ENCODE measurements around the gene CDK17. TPM values are rescaled to one million over a fixed set of nuclear protein-coding genes. Genes with fewer than 3 reads are reported as not detected.

The CDK17 gene
- total and polyA plus RNA-seq, 2 donors (not counting 1 experiment from before 2014, with no cell fraction given), result 50.0 to 109 TPM

DNA sequence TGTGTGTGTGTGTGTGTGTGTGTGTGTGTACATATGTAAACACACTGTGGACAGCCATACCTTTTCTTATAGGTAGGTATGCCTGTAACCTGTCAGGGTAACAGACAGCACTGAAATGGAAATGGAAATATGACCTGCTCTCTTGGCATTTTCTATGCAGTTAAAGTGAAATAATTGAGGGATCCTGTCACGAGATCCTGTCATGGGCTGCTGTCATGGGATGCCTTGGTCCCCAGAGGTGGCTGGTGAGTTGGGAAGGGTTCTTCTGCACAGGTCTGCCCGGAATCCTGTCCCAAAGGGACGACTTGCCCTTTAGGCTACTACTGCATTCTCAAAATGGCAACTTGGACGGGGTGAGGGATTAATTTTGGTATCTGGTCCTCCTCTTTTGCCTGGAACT is 158.8 kb downstream of the CDK17 start:
- TF ChIP-seq EZH2 (IDR thresholded peaks at IDR 0.05; ENCODE audit: low read length, missing control alignments) (no peak), CTCF (conservative IDR thresholded peaks at IDR 0.05 in 1 of 2, IDR thresholded peaks at IDR 0.05 in 1 of 2; ENCODE audit: low read depth in 1 of 2, low read length in 2 of 2) (no peak)

DNA sequence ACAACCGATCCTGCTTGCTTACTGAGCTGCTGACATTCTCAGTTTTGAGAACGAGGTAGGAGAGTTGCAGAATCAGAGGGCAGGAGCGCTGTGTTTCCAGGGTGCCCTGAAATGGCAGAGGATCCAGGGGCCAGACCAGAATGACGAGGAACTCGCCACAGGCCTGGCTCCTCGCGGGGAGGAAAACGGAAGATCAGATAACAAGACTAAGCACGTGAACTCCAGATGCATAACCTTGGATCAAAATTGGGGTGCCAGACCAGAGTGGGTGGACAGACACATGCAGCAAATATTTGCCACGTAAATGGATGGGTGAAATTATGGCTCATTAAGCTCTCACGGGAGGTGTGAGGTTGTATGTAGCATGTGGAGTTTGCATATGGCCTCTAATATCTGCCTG is 159.6 kb downstream of the CDK17 start:
- Histone ChIP-seq H3K9ac (ENCODE audit: insufficient read depth, low read length) (peak overlapping the region; percentile 2), H3K27me3 (ENCODE audit: control insufficient read depth, insufficient read depth, low read length) (no peaks in the 10 kb centered on the region), H2AFZ (ENCODE audit: low read length) (no peak overlapping the region), H3K4me3 (replicated peaks in 1 of 4; ENCODE audit: control extremely low read depth in 1 of 4, insufficient read depth in 1 of 4, low read depth in 3 of 4, low read length in 4 of 4) (no peak overlapping the region), H3K79me2 (ENCODE audit: control insufficient read depth, insufficient read depth, low read length) (peaks cover 63% of the 10 kb centered on the region), H3K4me2 (ENCODE audit: extremely low read depth, insufficient read depth, low read length) (no peak overlapping the region), H4K20me1 (ENCODE audit: control insufficient read depth, extremely low read depth, insufficient read depth, low read length) (no peaks in the 10 kb centered on the region), H3K9me3 (ENCODE audit: control insufficient read depth, insufficient read depth, low read depth, low read length) (no peaks in the 10 kb centered on the region), H3K36me3 (ENCODE audit: control insufficient read depth, insufficient read depth, low read length) (no peaks in the 10 kb centered on the region), H3K27ac (ENCODE audit: insufficient read depth, low read length) (peak overlapping the region; percentile 95), H3K4me1 (ENCODE audit: control insufficient read depth, extremely low read depth, insufficient read depth, low read length) (peaks cover 50% of the 10 kb centered on the region)
- peak in 1 of 2 donors; percentile 64 for DNase-seq (ENCODE audit: low read depth in 2 of 2)
- TF ChIP-seq CTCF (conservative IDR thresholded peaks at IDR 0.05 in 1 of 2, IDR thresholded peaks at IDR 0.05 in 1 of 2; ENCODE audit: low read depth in 1 of 2, low read length in 2 of 2), result no peak
- no peak for TF ChIP-seq EZH2 (IDR thresholded peaks at IDR 0.05; ENCODE audit: low read length, missing control alignments)

More for the DNA sequence above, 158.8 kb downstream of the CDK17 start:
- Histone ChIP-seq H3K4me2 (ENCODE audit: extremely low read depth, insufficient read depth, low read length) (peak overlapping the region; percentile 53), H3K79me2 (ENCODE audit: control insufficient read depth, insufficient read depth, low read length) (peaks cover 68% of the 10 kb centered on the region), H4K20me1 (ENCODE audit: control insufficient read depth, extremely low read depth, insufficient read depth, low read length) (no peaks in the 10 kb centered on the region), H3K4me3 (replicated peaks in 1 of 4; ENCODE audit: control extremely low read depth in 1 of 4, insufficient read depth in 1 of 4, low read depth in 3 of 4, low read length in 4 of 4) (no peak overlapping the region), H3K4me1 (ENCODE audit: control insufficient read depth, extremely low read depth, insufficient read depth, low read length) (peaks cover 44% of the 10 kb centered on the region), H3K9ac (ENCODE audit: insufficient read depth, low read length) (peak overlapping the region; percentile 71), H3K9me3 (ENCODE audit: control insufficient read depth, insufficient read depth, low read depth, low read length) (no peaks in the 10 kb centered on the region), H2AFZ (ENCODE audit: low read length) (no peak overlapping the region), H3K36me3 (ENCODE audit: control insufficient read depth, insufficient read depth, low read length) (no peaks in the 10 kb centered on the region), H3K27me3 (ENCODE audit: control insufficient read depth, insufficient read depth, low read length) (no peaks in the 10 kb centered on the region), H3K27ac (ENCODE audit: insufficient read depth, low read length) (peak overlapping the region; percentile 95)
- DNase-seq (ENCODE audit: low read depth in 2 of 2), result no peak

- peaks cover 62% of the 10 kb centered on the region for H3K79me2 ChIP-seq (ENCODE audit: control insufficient read depth, insufficient read depth, low read length)
- peak overlapping the region; percentile 95 for H3K27ac ChIP-seq (ENCODE audit: insufficient read depth, low read length)
- H3K9me3 ChIP-seq (ENCODE audit: control insufficient read depth, insufficient read depth, low read depth, low read length), result no peaks in the 10 kb centered on the region
- H3K4me2 ChIP-seq (ENCODE audit: extremely low read depth, insufficient read depth, low read length), result peak overlapping the region; percentile 21
- no peak overlapping the region for H3K4me3 ChIP-seq (replicated peaks in 1 of 4; ENCODE audit: control extremely low read depth in 1 of 4, insufficient read depth in 1 of 4, low read depth in 3 of 4, low read length in 4 of 4)
- no peak overlapping the region for H2AFZ ChIP-seq (ENCODE audit: low read length)
- TF ChIP-seq CTCF (conservative IDR thresholded peaks at IDR 0.05 in 1 of 2, IDR thresholded peaks at IDR 0.05 in 1 of 2; ENCODE audit: low read depth in 1 of 2, low read length in 2 of 2), result no peak
- TF ChIP-seq EZH2 (IDR thresholded peaks at IDR 0.05; ENCODE audit: low read length, missing control alignments), result no peak
- peak in 1 of 2 donors; percentile 78 for DNase-seq (ENCODE audit: low read depth in 2 of 2)
- peak overlapping the region; percentile 38 for H3K9ac ChIP-seq (ENCODE audit: insufficient read depth, low read length)
- H3K4me1 ChIP-seq (ENCODE audit: control insufficient read depth, extremely low read depth, insufficient read depth, low read length), result peaks cover 55% of the 10 kb centered on the region
- no peaks in the 10 kb centered on the region for H4K20me1 ChIP-seq (ENCODE audit: control insufficient read depth, extremely low read depth, insufficient read depth, low read length)
- H3K27me3 ChIP-seq (ENCODE audit: control insufficient read depth, insufficient read depth, low read length), result no peaks in the 10 kb centered on the region
- no peaks in the 10 kb centered on the region for H3K36me3 ChIP-seq (ENCODE audit: control insufficient read depth, insufficient read depth, low read length)
Observed at GRCh38 chr12:96239711-96240635, 160.3 kb downstream of the CDK17 start.

All from fibroblast of lung (primary cell).